Stimulated activated CD4-positive, alpha-beta T cell treated with anti-CD3 and anti-CD28 coated beads, Interleukin-2, amount 100 ng/mL, for 48 hours (primary cell): Measurements from ENCODE around the gene GCSH.

Experiments used
- DNase-seq, 2 donors: peaks; one replicate each; pipeline ENCODE4 v3.0.0-alpha.2; 2020

Gene GCSH

GRCh38 chr16:81040842-81041241 is 55.4 kb downstream of the GCSH start:
- DNase-seq: no peak

DNA sequence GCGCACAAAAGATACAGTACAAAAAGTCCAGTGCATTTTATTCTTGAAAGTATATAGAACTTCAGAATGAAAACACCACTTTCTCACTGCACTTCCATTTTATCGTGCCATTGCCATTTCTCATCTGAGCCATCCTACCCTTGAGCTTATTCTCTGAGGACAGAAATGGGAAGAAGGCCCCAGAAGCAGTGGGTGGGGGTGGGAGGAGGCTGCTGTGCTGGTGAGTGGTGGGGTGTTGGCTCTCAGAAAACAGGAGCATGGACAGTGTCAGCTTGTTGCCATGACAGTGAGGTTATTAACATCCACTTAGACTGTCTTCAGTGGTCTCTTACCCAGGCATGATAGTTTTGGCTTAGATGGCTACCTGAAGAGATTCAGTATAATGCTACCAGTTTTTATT is 56.1 kb downstream of the GCSH start:
- DNase-seq: no peak

DNA sequence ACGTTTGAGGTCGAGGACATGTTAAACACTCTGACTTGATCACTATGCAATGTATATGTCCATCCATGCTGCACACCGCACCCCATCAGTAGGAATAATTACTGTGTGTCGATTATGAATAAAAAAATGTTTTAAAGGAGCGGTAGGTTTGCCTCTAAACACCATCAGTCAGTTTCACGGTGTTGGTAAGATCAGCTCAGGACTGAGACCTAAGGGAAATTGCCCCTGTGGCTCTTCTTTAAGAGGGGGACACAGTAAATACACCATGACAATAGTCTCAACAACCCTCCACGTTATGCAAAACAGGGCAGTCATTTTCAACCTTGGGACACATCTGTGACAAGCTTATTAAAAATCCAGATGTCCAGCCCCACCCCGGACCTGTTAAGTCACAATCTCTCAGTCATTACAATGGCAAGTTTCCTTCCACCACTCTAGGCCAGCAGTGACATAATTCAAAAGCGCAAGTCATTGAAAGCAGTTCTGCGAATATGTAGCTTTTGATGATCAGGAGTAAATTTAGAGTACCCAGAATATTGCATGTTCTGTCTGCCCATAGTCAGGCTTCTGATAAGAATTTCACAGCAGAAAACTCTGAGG is 59.3 kb downstream of the GCSH start:
- DNase-seq: no peak

DNA sequence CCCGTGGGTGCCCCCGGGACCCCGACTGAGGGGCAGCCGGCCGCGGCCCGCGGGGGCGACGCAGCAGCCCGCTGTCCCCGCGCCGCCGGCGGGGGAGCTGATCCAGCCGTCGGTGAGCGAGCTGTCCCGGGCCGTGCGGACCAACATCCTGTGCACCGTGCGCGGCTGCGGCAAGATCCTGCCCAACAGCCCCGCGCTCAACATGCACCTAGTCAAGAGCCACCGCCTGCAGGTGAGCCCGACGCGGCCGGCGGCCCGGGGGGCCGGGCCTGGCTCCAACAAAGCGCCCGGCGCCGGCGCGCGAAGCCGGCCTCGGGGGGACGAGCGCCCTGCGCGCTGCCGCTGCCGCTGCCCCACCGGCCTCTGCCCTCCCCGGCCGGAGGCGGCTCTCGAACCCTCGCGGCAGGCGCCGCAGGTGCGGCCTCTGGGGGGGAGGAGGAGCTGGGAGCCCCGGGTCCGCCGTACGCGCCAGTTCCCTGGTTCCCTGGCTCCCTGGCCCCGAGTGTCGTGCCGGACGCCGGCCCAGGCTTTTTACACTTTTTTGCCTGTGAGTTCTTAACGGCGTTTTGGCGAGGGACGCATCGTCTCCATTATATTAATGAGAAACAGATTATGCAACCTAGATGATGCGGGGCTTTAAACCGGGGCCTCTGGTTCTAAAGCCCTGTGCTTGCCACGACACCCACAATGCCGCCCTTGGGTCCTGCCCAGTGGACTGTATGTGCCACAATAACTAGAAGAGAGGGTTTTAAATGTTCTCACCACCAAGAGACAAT is 60.0 kb downstream of the GCSH start:
- DNase-seq: peak; percentile 13 to 23

DNA sequence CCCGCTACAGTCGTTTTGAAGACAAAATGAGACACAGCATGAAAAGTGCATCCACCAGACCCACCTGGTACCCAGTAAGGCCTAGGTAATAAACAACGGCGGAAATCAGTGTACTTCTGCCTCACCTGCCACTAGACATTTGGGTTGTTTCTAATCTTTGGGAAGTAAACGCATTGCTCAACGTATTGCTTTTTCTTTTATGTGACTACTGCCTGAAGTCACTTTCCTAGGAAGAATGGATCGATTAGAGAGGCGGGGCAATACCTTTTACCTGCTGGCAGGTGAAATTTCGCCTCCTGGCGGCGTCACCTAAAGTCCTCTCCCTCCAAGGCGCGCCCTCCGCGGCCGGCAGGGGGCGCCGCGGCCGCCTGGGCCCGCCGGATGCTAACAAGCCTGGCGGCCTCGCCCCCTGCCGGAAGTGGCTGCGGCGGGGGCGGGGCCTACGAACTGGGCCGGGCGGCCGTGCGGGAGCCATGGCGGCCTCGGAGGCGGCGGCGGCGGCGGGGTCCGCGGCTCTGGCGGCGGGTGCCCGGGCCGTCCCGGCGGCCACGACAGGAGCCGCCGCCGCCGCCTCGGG is 60.7 kb downstream of the GCSH start, which contains the start of gene ATMIN:
Gene ATMIN, plus strand, starts transcription at position 445 of the 577 bp plus-strand sequence. Its CDS starts 29 bp downstream, at position 474.
- peak; percentile 86 to 89 for DNase-seq
